Natural killer cell (primary cell): ENCODE measurements around the gene TMEM82. TPM values are rescaled to one million over a fixed set of nuclear protein-coding genes. Genes with fewer than 3 reads are reported as not detected.

Source experiments
- ATAC-seq, 3 donors: fragments of 150-1000 bp in 2 of 3; fragments of 200-7000 bp in 1 of 3; cut with Tn5 transposase; 1 replicate in 1 of 3; 2 replicates in 2 of 3; pipeline ENCODE4 v1.10.0; 2021; ENCODE audit warnings: mild to moderate bottlenecking in 2 of 3, moderate library complexity in 2 of 3
- DNase-seq, 2 donors: peaks; one replicate each; pipeline versions ENCODE4 v3.0.0 to v3.0.0-alpha.2; 2013 to 2021; ENCODE audit warnings: mixed read lengths in 1 of 2
- H3K27ac ChIP-seq: one replicate; pipeline ENCODE4 v1.5.1; 2013; ENCODE audit warnings: mild to moderate bottlenecking, low read length
- H3K27me3 ChIP-seq: one replicate; pipeline ENCODE4 v1.6.1; 2013; ENCODE audit warnings: low read length; ENCODE audit not compliant: control insufficient read depth, insufficient read depth
- H3K36me3 ChIP-seq: one replicate; pipeline ENCODE4 v1.6.1; 2013; ENCODE audit warnings: low read length; ENCODE audit not compliant: control insufficient read depth, insufficient read depth
- H3K4me1 ChIP-seq: one replicate; pipeline ENCODE4 v1.6.1; 2013; ENCODE audit warnings: low read length; ENCODE audit not compliant: control insufficient read depth, insufficient read depth
- H3K4me3 ChIP-seq: one replicate; pipeline ENCODE4 v1.5.1; 2013; ENCODE audit warnings: low read length
- H3K9me3 ChIP-seq: one replicate; pipeline ENCODE4 v1.6.1; 2013; ENCODE audit warnings: low read length; ENCODE audit not compliant: control insufficient read depth, insufficient read depth
- H3K27ac Mint-ChIP-seq, 2 donors: one replicate each; pipeline ENCODE4 v1.8.0; 2022; ENCODE audit warnings: mild to moderate bottlenecking in 2 of 2, mixed read lengths in 2 of 2, moderate library complexity in 1 of 2
- H3K27me3 Mint-ChIP-seq, 2 donors: one replicate each; pipeline ENCODE4 v1.8.0; 2022; ENCODE audit warnings: low read depth in 2 of 2, mixed read lengths in 2 of 2
- H3K36me3 Mint-ChIP-seq: one replicate; pipeline ENCODE4 v1.8.0; 2022; ENCODE audit warnings: mixed read lengths
- H3K4me1 Mint-ChIP-seq, 2 donors: one replicate each; pipeline ENCODE4 v1.8.0; 2022; ENCODE audit warnings: mixed read lengths in 2 of 2
- H3K4me3 Mint-ChIP-seq: one replicate; pipeline ENCODE4 v1.8.0; 2022; ENCODE audit warnings: mild to moderate bottlenecking, moderate library complexity, mixed read lengths
- H3K9me3 Mint-ChIP-seq, 2 donors: one replicate each; pipeline ENCODE4 v1.8.0; 2022; ENCODE audit warnings: mixed read lengths in 2 of 2
- CTCF ChIP-seq: fragments of 200-600 bp; IDR thresholded peaks from one replicate; pipeline ENCODE4 v1.8.0; 2022; ENCODE audit warnings: antibody characterized with exemption
- WGBS: methylation state at CpG from one replicate; pipeline ENCODE4 v1.1.7; 2013; ENCODE audit warnings: missing lambda C conversion rate; ENCODE audit not compliant: insufficient coverage; 5-methylcytosine and 5-hydroxymethylcytosine counted together
- intact Hi-C: fragments of 100-400 bp; cut with micrococcal nuclease; formaldehyde crosslinking; loops from one replicate; pipeline ENCODE4 v1.14.2; 2022
- total RNA-seq, 4 donors: library from RNA; stranded (reverse); fragments of 120-200 nt in 1 of 4; gene quantifications; one replicate each; pipeline versions ENCODE4 v1.2.3 to v1.2.4, GENCODE V29; 2013 to 2022

Gene TMEM82
- total RNA-seq, 3 donors from 2014 or later (not counting 1 experiment from before 2014, with no cell fraction given), result not detected

- Mint-ChIP-seq H3K4me3 (no peak overlapping the region), H3K36me3 (no peaks in the 10 kb centered on the region), H3K9me3 (no peaks in the 10 kb centered on the region), H3K27me3 (no peaks in the 10 kb centered on the region), H3K27ac (no peak overlapping the region), H3K4me1 (peaks cover 19 to 38% of the 10 kb centered on the region in 2 donors)
- no peaks in the 10 kb centered on the region for H3K36me3 ChIP-seq
- H3K27me3 ChIP-seq, result no peaks in the 10 kb centered on the region
- H3K4me1 ChIP-seq, result no peaks in the 10 kb centered on the region
- H3K9me3 ChIP-seq, result no peaks in the 10 kb centered on the region
- intact Hi-C loops, result no loop called here
- no peak for DNase-seq
- H3K27ac ChIP-seq, result no peak overlapping the region
- no peak for ATAC-seq
- no peak overlapping the region for H3K4me3 ChIP-seq
- no peak for TF ChIP-seq CTCF
- 94% methylated on average over 8 of the region's 8 CpGs for WGBS
These were observed 34.9 kb upstream of the TMEM82 start for GRCh38 chr1:15707239-15707925.

- ATAC-seq (no peak), DNase-seq (no peak)
- Histone ChIP-seq H3K36me3 (no peaks in the 10 kb centered on the region), H3K4me1 (no peaks in the 10 kb centered on the region), H3K4me3 (no peak overlapping the region), H3K9me3 (no peaks in the 10 kb centered on the region), H3K27me3 (no peaks in the 10 kb centered on the region), H3K27ac (no peak overlapping the region)
- intact Hi-C loops, result no loop called here
- Mint-ChIP-seq H3K36me3 (no peaks in the 10 kb centered on the region), H3K27ac (no peak overlapping the region), H3K4me3 (no peak overlapping the region), H3K27me3 (no peaks in the 10 kb centered on the region), H3K9me3 (no peaks in the 10 kb centered on the region), H3K4me1 (peaks cover 12 to 29% of the 10 kb centered on the region in 2 donors)
- WGBS, result 95% methylated on average over 14 of the region's 15 CpGs
- TF ChIP-seq CTCF, result no peak
These were observed 33.7 kb upstream of the TMEM82 start for GRCh38 chr1:15708486-15709137.

GRCh38 chr1:15709226-15709625 is 33.1 kb upstream of the TMEM82 start:
- Mint-ChIP-seq H3K4me1 (peaks cover 12 to 26% of the 10 kb centered on the region in 2 donors), H3K27me3 (no peaks in the 10 kb centered on the region), H3K36me3 (no peaks in the 10 kb centered on the region), H3K9me3 (no peaks in the 10 kb centered on the region), H3K4me3 (no peak overlapping the region), H3K27ac (no peak overlapping the region)
- 100% methylated on average over 4 of the region's 4 CpGs for WGBS
- no peaks in the 10 kb centered on the region for H3K9me3 ChIP-seq
- no peak overlapping the region for H3K4me3 ChIP-seq
- no peaks in the 10 kb centered on the region for H3K27me3 ChIP-seq
- ATAC-seq (no peak), DNase-seq (no peak)
- H3K36me3 ChIP-seq, result no peaks in the 10 kb centered on the region
- intact Hi-C loops, result no loop called here
- H3K4me1 ChIP-seq, result no peaks in the 10 kb centered on the region
- TF ChIP-seq CTCF, result no peak
- H3K27ac ChIP-seq, result no peak overlapping the region
